Measurements from ENCODE around the gene MKKS. TPM values are rescaled to one million over a fixed set of nuclear protein-coding genes. Genes with fewer than 3 reads are reported as not detected.

The MKKS gene
- total and polyA plus RNA-seq, 2 of the 13 experiments (the other 11 are each of a cell fraction or from before 2014, with no cell fraction given), result 26.7 to 34.5 TPM

- TF ChIP-seq KIAA2018 (CRISPR knock-in tag; IDR thresholded peaks at IDR 0.05; ENCODE audit: borderline replicate concordance) (no peak), GMEB1 (CRISPR knock-in tag; IDR thresholded peaks at IDR 0.05; ENCODE audit: borderline replicate concordance) (peak; percentile 26; the same call in 1 of the 2 replicates), FOXC1 (CRISPR knock-in tag; IDR thresholded peaks at IDR 0.05; ENCODE audit: borderline replicate concordance) (peak; percentile 83; the same call in 1 of the 2 replicates), TCF7L2 (IDR thresholded peaks at IDR 0.05; ENCODE audit: low read depth, low read length) (peak; percentile 41; the same call in 1 of the 2 replicates), DPF2 (CRISPR knock-in tag; IDR thresholded peaks at IDR 0.05; ENCODE audit: borderline replicate concordance, low read depth) (peak; percentile 89; the same call in 1 of the 2 replicates), CENPT (CRISPR knock-in tag; IDR thresholded peaks at IDR 0.05; ENCODE audit: low read depth) (no peak), ZFP36L2 (CRISPR knock-in tag; IDR thresholded peaks at IDR 0.05) (no peak), SMC3 (IDR thresholded peaks at IDR 0.05; ENCODE audit: low read length) (no peak), DMAP1 (CRISPR knock-in tag; IDR thresholded peaks at IDR 0.05) (0 out of 2 replicates have a peak, but pooled peaks have one; percentile 69), AHR (CRISPR knock-in tag; IDR thresholded peaks at IDR 0.05) (no peak; the same call in 1 of the 2 replicates), FLYWCH1 (CRISPR knock-in tag; IDR thresholded peaks at IDR 0.05) (no peak), ZFX (CRISPR knock-in tag; IDR thresholded peaks at IDR 0.05; ENCODE audit: low read depth) (no peak), ZNF839 (CRISPR knock-in tag; IDR thresholded peaks at IDR 0.05; ENCODE audit: borderline replicate concordance) (no peak), ONECUT2 (CRISPR knock-in tag; IDR thresholded peaks at IDR 0.05) (peak; percentile 97), NR2F1 (CRISPR knock-in tag; IDR thresholded peaks at IDR 0.05) (peak; percentile 97 to 100), SALL1 (CRISPR knock-in tag; IDR thresholded peaks at IDR 0.05) (peak; percentile 73; the same call in 1 of the 2 replicates), ZNF672 (CRISPR knock-in tag; IDR thresholded peaks at IDR 0.05) (no peak), NR1H2 (CRISPR knock-in tag; IDR thresholded peaks at IDR 0.05; ENCODE audit: borderline replicate concordance, low read depth) (no peak), ZFP37 (CRISPR knock-in tag; IDR thresholded peaks at IDR 0.05; ENCODE audit: borderline replicate concordance) (no peak)
These were observed 65.9 kb downstream of the MKKS start (continued) for GRCh38 chr20:10367943-10368701.

Measured in HepG2 (cell line).